Esophagus squamous epithelium (tissue), 4 donors: ENCODE results near the gene SLAMF9.

Experiments used
- CTCF ChIP-seq, 6 experiments: fragments of 450-650 bp in 4 of 6; fragments of 200-600 bp in 2 of 6; sonication (generic) in 2 of 6; IDR thresholded peaks; one replicate each; pipeline ENCODE4 v1.5.1; 2016 to 2019; ENCODE audit warnings: antibody characterized with exemption in 6 of 6, mild to moderate bottlenecking in 4 of 6, moderate library complexity in 4 of 6
- POLR2A ChIP-seq, 4 donors: fragments of 450-650 bp; IDR thresholded peaks; one replicate each; pipeline ENCODE4 v1.6.1; 2017; ENCODE audit warnings: antibody characterized with exemption in 4 of 4, mild to moderate bottlenecking in 4 of 4, moderate library complexity in 3 of 4

GRCh38 chr1:159959451-159959850 is 5.4 kb upstream of the SLAMF9 start:
- TF ChIP-seq CTCF (IDR thresholded peaks at IDR 0.05) (no peak), POLR2A (IDR thresholded peaks at IDR 0.05) (no peak)
